HepG2 (cell line): ENCODE data around the gene FANK1. TPM values are rescaled to one million over a fixed set of nuclear protein-coding genes. Genes with fewer than 3 reads are reported as not detected.

Source experiments
- ATAC-seq: fragments of 200-7000 bp; cut with Tn5 transposase; 3 replicates; pipeline ENCODE4 v1.9.1; 2020; ENCODE audit warnings: mild to moderate bottlenecking, moderate library complexity
- BruUV-seq: library from RNA; stranded (reverse); fragments of 400-500 nt; replicated peaks from 2 replicates; lab custom pipeline; 2021; lab: Mats Ljungman, UMichigan
- CTCF ChIA-PET: fragments of 300-600 bp; formaldehyde crosslinking; extraction: SDS; loops from one replicate; lab custom pipeline; 2021; ENCODE audit warnings: low total read pairs, inconsistent platforms, low intra/inter-chr PET ratio; lab: Yijun Ruan, JAX
- POLR2A ChIA-PET: fragments of 350-600 bp; sonication (Branson Sonifier 250); formaldehyde crosslinking; loops from one replicate; lab custom pipeline; 2020; ENCODE audit warnings: antibody characterized with exemption, inconsistent platforms; lab: Yijun Ruan, JAX
- DNase-seq: peaks from one replicate; pipeline ENCODE4 v3.0.0-alpha.2; 2015; ENCODE audit warnings: low spot score
- FAIRE-seq: peaks from 3 replicates; lab custom pipeline; 2011; peaks lifted over from hg19 to GRCh38; lab: Jason Lieb, UNC
- H2AFZ ChIP-seq: one replicate; pipeline ENCODE4 v1.6.1; 2011; ENCODE audit warnings: low read length, inconsistent platforms
- H3K27ac ChIP-seq: fragments of 300-600 bp; 3 replicates; pipeline ENCODE4 v1.8.0; 2011; ENCODE audit warnings: mixed run types, mild to moderate bottlenecking, mixed read lengths, low read length, inconsistent platforms; ENCODE audit not compliant: insufficient read depth; ENCODE audit errors: extremely low read length
- H3K27me3 ChIP-seq, 2 experiments: fragments of 200-600 bp in 1 of 2; 2 replicates in 1 of 2; 3 replicates in 1 of 2; pipeline versions ENCODE4 v1.6.0 to v1.8.0; 2011; ENCODE audit warnings: low read length in 2 of 2, mild to moderate bottlenecking in 2 of 2, moderate library complexity in 2 of 2, inconsistent platforms in 1 of 2; ENCODE audit not compliant: insufficient read depth in 2 of 2, control insufficient read depth in 1 of 2
- H3K36me3 ChIP-seq, 2 experiments: fragments of 200-600 bp in 1 of 2; replicated peaks in 1 of 2; 2 replicates in 1 of 2; 3 replicates in 1 of 2; pipeline versions ENCODE4 v1.5.1 to v1.8.0; 2011; ENCODE audit warnings: low read length in 2 of 2, inconsistent platforms in 1 of 2; ENCODE audit not compliant: insufficient read depth in 2 of 2, control insufficient read depth in 1 of 2
- H3K4me1 ChIP-seq: 2 replicates; pipeline ENCODE4 v1.5.1; 2012; ENCODE audit warnings: low read length, inconsistent platforms; ENCODE audit not compliant: insufficient read depth
- H3K4me2 ChIP-seq: 2 replicates; pipeline ENCODE4 v1.6.0; 2011; ENCODE audit warnings: low read depth, low read length, inconsistent platforms
- H3K4me3 ChIP-seq, 3 experiments: fragments of 200-600 bp in 1 of 3; sonication (generic), shearing (Covaris generic) in 1 of 3; replicated peaks in 1 of 3; 2 replicates each; pipeline ENCODE4 v1.5.1; 2011 to 2016; ENCODE audit warnings: low read length in 3 of 3, inconsistent platforms in 2 of 3, low read depth in 2 of 3, mild to moderate bottlenecking in 2 of 3, control low read depth in 1 of 3, mixed read lengths in 1 of 3; ENCODE audit not compliant: insufficient read depth in 1 of 3
- H3K79me2 ChIP-seq: one replicate; pipeline ENCODE4 v1.6.1; 2011; ENCODE audit warnings: low read length, inconsistent platforms; ENCODE audit not compliant: insufficient read depth
- H3K9ac ChIP-seq: 2 replicates; pipeline ENCODE4 v1.6.0; 2011; ENCODE audit warnings: mild to moderate bottlenecking, low read depth, low read length, inconsistent platforms; ENCODE audit not compliant: insufficient read depth
- H3K9me3 ChIP-seq: 2 replicates; pipeline ENCODE4 v1.5.1; 2012; ENCODE audit warnings: mild to moderate bottlenecking, low read length
- H4K20me1 ChIP-seq: 2 replicates; pipeline ENCODE4 v1.6.0; 2011; ENCODE audit warnings: inconsistent platforms, mild to moderate bottlenecking, low read length, moderate library complexity; ENCODE audit not compliant: insufficient read depth
- EZH2 ChIP-seq: conservative IDR thresholded peaks from 2 replicates; pipeline ENCODE4 v1.6.1; 2012; ENCODE audit warnings: mild to moderate bottlenecking, low read depth, low read length, moderate library complexity
- GATAD2A ChIP-seq: IDR thresholded peaks from 2 replicates; pipeline ENCODE4 v1.6.1; 2016
- HNF4G ChIP-seq, 2 experiments: sonication (generic) in 1 of 2; formaldehyde crosslinking in 1 of 2; IDR thresholded peaks; 2 replicates each; pipeline versions ENCODE4 v1.4.0 to v1.6.1; 2011 to 2020; ENCODE audit warnings: borderline replicate concordance in 2 of 2, low read depth in 2 of 2, mild to moderate bottlenecking in 2 of 2, low read length in 1 of 2, missing genetic modification reagents in 1 of 2, moderate library complexity in 1 of 2
- KMT2A ChIP-seq: sonication (generic); formaldehyde crosslinking; IDR thresholded peaks from 2 replicates; pipeline ENCODE4 v1.4.0; 2020; ENCODE audit warnings: missing genetic modification reagents
- MAFF ChIP-seq: IDR thresholded peaks from 2 replicates; pipeline ENCODE4 v1.6.1; 2011; ENCODE audit warnings: low read depth, low read length, improper control_type of control experiment
- SP4 ChIP-seq: sonication (generic); formaldehyde crosslinking; IDR thresholded peaks from 2 replicates; pipeline ENCODE4 v1.8.1; 2023; ENCODE audit warnings: mild to moderate bottlenecking, missing genetic modification reagents
- XRCC5 ChIP-seq: fragments of 200-400 bp; formaldehyde crosslinking; optimal IDR thresholded peaks from 2 replicates; pipeline ENCODE3; 2017; ENCODE audit warnings: mild to moderate bottlenecking, low read length
- ZFP36L1 ChIP-seq: sonication (generic); formaldehyde crosslinking; IDR thresholded peaks from 2 replicates; pipeline ENCODE4 v1.8.0; 2022; ENCODE audit warnings: mild to moderate bottlenecking, missing genetic modification reagents, moderate library complexity
- ZNF17 ChIP-seq: sonication (generic); formaldehyde crosslinking; IDR thresholded peaks from 2 replicates; pipeline ENCODE4 v1.5.0; 2020; ENCODE audit warnings: mild to moderate bottlenecking, missing genetic modification reagents
- WGBS: methylation state at CpG from one replicate; pipeline ENCODE4 v1.1.6; 2017; ENCODE audit warnings: low lambda C conversion rate; 5-methylcytosine and 5-hydroxymethylcytosine counted together
- in situ Hi-C: cut with HindIII; loops from 2 replicates; pipeline ENCODE4 v1.10.0; 2017; ENCODE audit warnings: low pct_unique_long_range_greater_than_20kb; ENCODE audit not compliant: extremely low pct_ligation_motif_present
- intact Hi-C: fragments of 100-400 bp; cut with micrococcal nuclease; formaldehyde crosslinking; loops from one replicate; pipeline ENCODE4 v1.10.0; 2022; ENCODE audit not compliant: unreplicated experiment
- polyA plus RNA-seq, 8 experiments: library from polyadenylated mRNA; depleted of rRNA in 3 of 8; stranded (reverse) in 7 of 8; unstranded in 1 of 8; fragments of >200 nt; fragmentation: Illumina TruSeq in 4 of 8; extraction: Trizol in 4 of 8; gene quantifications; 2 replicates each; pipeline versions ENCODE4 v1.2.1 to v1.2.3, GENCODE V29; 2011 to 2016; ENCODE audit warnings: low read depth in 4 of 8, missing spikeins in 1 of 8, mixed read lengths in 1 of 8; ENCODE audit not compliant: insufficient read depth in 1 of 8
- total RNA-seq, 5 experiments: library from RNA; depleted of rRNA; stranded (reverse); fragments of >200 nt; fragmentation: Illumina TruSeq; extraction: Trizol; gene quantifications; 2 replicates each; pipeline ENCODE4 v1.2.3, GENCODE V29; 2016; ENCODE audit warnings: low read depth in 1 of 5
- TF ChIP-seq, protein P1 (sequence below): sonication (generic); formaldehyde crosslinking; IDR thresholded peaks from 2 replicates; pipeline ENCODE4 v1.4.0; 2020; ENCODE audit warnings: mild to moderate bottlenecking, missing genetic modification reagents, borderline replicate concordance
- TF ChIP-seq, protein P2 (sequence below): sonication (generic); formaldehyde crosslinking; conservative IDR thresholded peaks from 2 replicates; pipeline ENCODE4 v1.4.0; 2020; ENCODE audit warnings: missing genetic modification reagents
- TF ChIP-seq, protein P3 (sequence below): sonication (generic); formaldehyde crosslinking; IDR thresholded peaks from 2 replicates; pipeline ENCODE4 v1.8.1; 2022; ENCODE audit warnings: mild to moderate bottlenecking, missing genetic modification reagents
- TF ChIP-seq, protein P4 (sequence below): sonication (generic); formaldehyde crosslinking; IDR thresholded peaks from 2 replicates; pipeline ENCODE4 v1.8.0; 2022; ENCODE audit warnings: mild to moderate bottlenecking, missing genetic modification reagents, borderline replicate concordance

Gene FANK1
- total and polyA plus RNA-seq, 2 of the 13 experiments (the other 11 are each of a cell fraction or from before 2014, with no cell fraction given) = 0.22 TPM; not detected in 1

DNA sequence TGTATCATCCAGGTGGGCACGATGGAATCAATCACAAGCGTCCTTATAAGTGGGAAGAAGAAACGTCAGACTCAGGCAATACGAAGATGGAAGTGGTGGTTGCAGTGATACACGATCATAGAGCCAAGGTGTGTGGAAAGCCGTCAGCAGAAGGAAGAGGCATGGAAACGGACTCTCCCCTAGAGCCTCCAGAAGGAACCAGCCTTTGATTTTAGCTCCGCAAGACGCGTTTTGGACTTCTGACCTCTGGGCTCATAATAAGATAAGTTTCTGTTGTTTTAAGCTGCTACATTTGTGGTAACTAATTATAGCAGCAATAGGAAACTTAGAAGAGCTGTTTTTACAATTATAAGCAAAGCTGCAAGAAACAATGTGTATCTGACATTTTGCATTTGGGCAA is 14.8 kb downstream of the FANK1 start:
- H3K27ac ChIP-seq = no peak overlapping the region
- no peak overlapping the region for H3K4me3 ChIP-seq
- ATAC-seq (no peak), FAIRE-seq (no peak), DNase-seq (no peak)
- H3K9ac ChIP-seq = no peak overlapping the region
- no peak overlapping the region for H2AFZ ChIP-seq
- H3K9me3 ChIP-seq = peaks cover 7% of the 10 kb centered on the region
- no peaks in the 10 kb centered on the region for H4K20me1 ChIP-seq
- 37% methylated on average over 10 of the region's 10 CpGs for WGBS
- POLR2A ChIA-PET = no interaction called here
- in situ Hi-C loops = no loop called here
- H3K36me3 ChIP-seq = no peaks in the 10 kb centered on the region
- TF ChIP-seq ZFP36L1 (CRISPR knock-in tag) = no peak
- TF ChIP-seq, protein P1, sequence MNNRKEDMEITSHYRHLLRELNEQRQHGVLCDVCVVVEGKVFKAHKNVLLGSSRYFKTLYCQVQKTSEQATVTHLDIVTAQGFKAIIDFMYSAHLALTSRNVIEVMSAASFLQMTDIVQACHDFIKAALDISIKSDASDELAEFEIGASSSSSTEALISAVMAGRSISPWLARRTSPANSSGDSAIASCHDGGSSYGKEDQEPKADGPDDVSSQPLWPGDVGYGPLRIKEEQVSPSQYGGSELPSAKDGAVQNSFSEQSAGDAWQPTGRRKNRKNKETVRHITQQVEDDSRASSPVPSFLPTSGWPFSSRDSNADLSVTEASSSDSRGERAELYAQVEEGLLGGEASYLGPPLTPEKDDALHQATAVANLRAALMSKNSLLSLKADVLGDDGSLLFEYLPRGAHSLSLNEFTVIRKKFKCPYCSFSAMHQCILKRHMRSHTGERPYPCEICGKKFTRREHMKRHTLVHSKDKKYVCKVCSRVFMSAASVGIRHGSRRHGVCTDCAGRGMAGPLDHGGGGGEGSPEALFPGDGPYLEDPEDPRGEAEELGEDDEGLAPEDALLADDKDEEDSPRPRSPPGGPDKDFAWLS (CRISPR knock-in tag) = no peak
- TF ChIP-seq SP4 (CRISPR knock-in tag) = no peak
- TF ChIP-seq, protein P2, sequence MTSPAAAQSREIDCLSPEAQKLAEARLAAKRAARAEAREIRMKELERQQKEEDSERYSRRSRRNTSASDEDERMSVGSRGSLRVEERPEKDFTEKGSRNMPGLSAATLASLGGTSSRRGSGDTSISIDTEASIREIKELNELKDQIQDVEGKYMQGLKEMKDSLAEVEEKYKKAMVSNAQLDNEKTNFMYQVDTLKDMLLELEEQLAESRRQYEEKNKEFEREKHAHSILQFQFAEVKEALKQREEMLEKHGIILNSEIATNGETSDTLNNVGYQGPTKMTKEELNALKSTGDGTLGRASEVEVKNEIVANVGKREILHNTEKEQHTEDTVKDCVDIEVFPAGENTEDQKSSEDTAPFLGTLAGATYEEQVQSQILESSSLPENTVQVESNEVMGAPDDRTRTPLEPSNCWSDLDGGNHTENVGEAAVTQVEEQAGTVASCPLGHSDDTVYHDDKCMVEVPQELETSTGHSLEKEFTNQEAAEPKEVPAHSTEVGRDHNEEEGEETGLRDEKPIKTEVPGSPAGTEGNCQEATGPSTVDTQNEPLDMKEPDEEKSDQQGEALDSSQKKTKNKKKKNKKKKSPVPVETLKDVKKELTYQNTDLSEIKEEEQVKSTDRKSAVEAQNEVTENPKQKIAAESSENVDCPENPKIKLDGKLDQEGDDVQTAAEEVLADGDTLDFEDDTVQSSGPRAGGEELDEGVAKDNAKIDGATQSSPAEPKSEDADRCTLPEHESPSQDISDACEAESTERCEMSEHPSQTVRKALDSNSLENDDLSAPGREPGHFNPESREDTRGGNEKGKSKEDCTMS (CRISPR knock-in tag) = no peak
- no peak for TF ChIP-seq ZNF17
- TF ChIP-seq EZH2 = no peak
- TF ChIP-seq MAFF = no peak
- TF ChIP-seq GATAD2A (CRISPR knock-in tag) = no peak
- no peak for TF ChIP-seq HNF4G (IDR thresholded peaks at IDR 0.05; ENCODE audit: borderline replicate concordance, low read depth, low read length)
- TF ChIP-seq HNF4G (CRISPR knock-in tag; IDR thresholded peaks at IDR 0.05; ENCODE audit: borderline replicate concordance, low read depth) = no peak
- no peak for TF ChIP-seq XRCC5
- no peak for TF ChIP-seq KMT2A (CRISPR knock-in tag)
- TF ChIP-seq, protein P3, sequence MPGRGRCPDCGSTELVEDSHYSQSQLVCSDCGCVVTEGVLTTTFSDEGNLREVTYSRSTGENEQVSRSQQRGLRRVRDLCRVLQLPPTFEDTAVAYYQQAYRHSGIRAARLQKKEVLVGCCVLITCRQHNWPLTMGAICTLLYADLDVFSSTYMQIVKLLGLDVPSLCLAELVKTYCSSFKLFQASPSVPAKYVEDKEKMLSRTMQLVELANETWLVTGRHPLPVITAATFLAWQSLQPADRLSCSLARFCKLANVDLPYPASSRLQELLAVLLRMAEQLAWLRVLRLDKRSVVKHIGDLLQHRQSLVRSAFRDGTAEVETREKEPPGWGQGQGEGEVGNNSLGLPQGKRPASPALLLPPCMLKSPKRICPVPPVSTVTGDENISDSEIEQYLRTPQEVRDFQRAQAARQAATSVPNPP (CRISPR knock-in tag) = no peak
- TF ChIP-seq, protein P4, sequence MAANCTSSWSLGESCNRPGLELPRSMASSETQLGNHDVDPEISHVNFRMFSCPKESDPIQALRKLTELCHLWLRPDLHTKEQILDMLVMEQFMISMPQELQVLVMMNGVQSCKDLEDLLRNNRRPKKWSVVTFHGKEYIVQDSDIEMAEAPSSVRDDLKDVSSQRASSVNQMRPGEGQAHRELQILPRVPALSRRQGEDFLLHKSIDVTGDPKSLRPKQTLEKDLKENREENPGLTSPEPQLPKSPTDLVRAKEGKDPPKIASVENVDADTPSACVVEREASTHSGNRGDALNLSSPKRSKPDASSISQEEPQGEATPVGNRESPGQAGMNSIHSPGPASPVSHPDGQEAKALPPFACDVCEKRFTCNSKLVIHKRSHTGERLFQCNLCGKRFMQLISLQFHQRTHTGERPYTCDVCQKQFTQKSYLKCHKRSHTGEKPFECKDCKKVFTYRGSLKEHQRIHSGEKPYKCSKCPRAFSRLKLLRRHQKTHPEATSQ (CRISPR knock-in tag) = no peak
- no peak overlapping the region for H3K4me2 ChIP-seq
- H3K79me2 ChIP-seq = no peaks in the 10 kb centered on the region
- intact Hi-C loops = no loop called here
- no TSS peak for BruUV-seq
- H3K4me1 ChIP-seq = peaks cover 14% of the 10 kb centered on the region; the same call in 1 of the 2 replicates
- peaks cover 6 to 15% of the 10 kb centered on the region in 2 experiments; a peak in 4 of 5 replicates for H3K27me3 ChIP-seq
- CTCF ChIA-PET = no interaction called here
